K562 (cell line): ENCODE measurements around the gene CERS4. TPM values are rescaled to one million over a fixed set of nuclear protein-coding genes. Genes with fewer than 3 reads are reported as not detected.

Source experiments
- CSDE1 ChIP-seq, 2 experiments: fragments of 450-650 bp; IDR thresholded peaks; 2 replicates each; pipeline ENCODE4 v1.6.1; 2016; ENCODE audit warnings: mild to moderate bottlenecking in 1 of 2
- JUND ChIP-seq, 2 experiments: IDR thresholded peaks; 2 replicates in 1 of 2; 3 replicates in 1 of 2; pipeline ENCODE4 v1.6.1; 2011; ENCODE audit warnings: borderline replicate concordance in 2 of 2, low read depth in 2 of 2, low read length in 2 of 2, improper control_type of control experiment in 1 of 2, missing biosample characterization in 1 of 2, missing genetic modification characterization in 1 of 2, missing genetic modification reagents in 1 of 2
- KHSRP ChIP-seq: fragments of 450-650 bp; IDR thresholded peaks from 2 replicates; pipeline ENCODE4 v1.6.1; 2017
- MCM3 ChIP-seq: fragments of 450-650 bp; IDR thresholded peaks from 2 replicates; pipeline ENCODE4 v1.6.1; 2016
- NR4A1 ChIP-seq, 2 experiments: fragments of 250-450 bp in 1 of 2; fragments of 450-650 bp in 1 of 2; sonication (Bioruptor Pico) in 1 of 2; IDR thresholded peaks; 2 replicates each; pipeline versions ENCODE4 v1.4.0 to v1.6.1; 2016 to 2020; ENCODE audit warnings: mild to moderate bottlenecking in 2 of 2, missing compliant biosample characterization in 1 of 2, missing genetic modification characterization in 1 of 2, moderate library complexity in 1 of 2
- PREB ChIP-seq: sonication (generic); formaldehyde crosslinking; IDR thresholded peaks from 2 replicates; pipeline ENCODE4 v1.8.1; 2023; ENCODE audit warnings: mild to moderate bottlenecking, missing genetic modification reagents
- PRMT5 ChIP-seq: sonication (generic); formaldehyde crosslinking; IDR thresholded peaks from 2 replicates; pipeline ENCODE4 v1.5.0; 2020; ENCODE audit warnings: missing genetic modification reagents
- RBM34 ChIP-seq: fragments of 200-400 bp; formaldehyde crosslinking; IDR thresholded peaks from 2 replicates; pipeline ENCODE4 v1.6.1; 2018; ENCODE audit warnings: low read length, borderline replicate concordance; ENCODE audit not compliant: insufficient read depth
- TFAM ChIP-seq: fragments of 250-450 bp; sonication (Bioruptor Pico); conservative IDR thresholded peaks from 2 replicates; pipeline ENCODE4 v1.5.0; 2021; ENCODE audit warnings: mild to moderate bottlenecking, moderate library complexity
- XRCC4 ChIP-seq: IDR thresholded peaks from one replicate; pipeline ENCODE4 v1.6.1; 2011; ENCODE audit not compliant: insufficient read depth, insufficient read length; ENCODE audit errors: extremely low read depth
- ZBTB9 ChIP-seq: fragments of 450-650 bp; formaldehyde crosslinking; IDR thresholded peaks from 2 replicates; pipeline ENCODE4 v1.4.0; 2020; ENCODE audit warnings: mild to moderate bottlenecking, moderate library complexity
- ZNF146 ChIP-seq: IDR thresholded peaks from one replicate; pipeline ENCODE4 v1.6.1; 2018; ENCODE audit warnings: missing compliant biosample characterization; ENCODE audit not compliant: unreplicated experiment
- ZNF311 ChIP-seq: fragments of 250-450 bp; sonication (Bioruptor Pico); IDR thresholded peaks from 2 replicates; pipeline ENCODE4 v1.4.0; 2020; ENCODE audit warnings: mild to moderate bottlenecking, moderate library complexity
- ZNF551 ChIP-seq: fragments of 250-450 bp; sonication (Bioruptor Pico); IDR thresholded peaks from 2 replicates; pipeline ENCODE4 v1.5.0; 2021; ENCODE audit warnings: mild to moderate bottlenecking, moderate library complexity
- polyA plus RNA-seq, 8 experiments: library from polyadenylated mRNA; depleted of rRNA in 4 of 8; stranded (reverse) in 5 of 8; unstranded in 3 of 8; fragments of >200 nt; fragmentation: Nextera tagmentation in 2 of 8; fragmentation: Illumina TruSeq in 1 of 8; extraction: Ambion mirVana in 2 of 8; extraction: Trizol in 1 of 8; gene quantifications; 2 replicates each; pipeline versions ENCODE4 v1.2.1 to v1.2.3, GENCODE V29; 2011 to 2014; ENCODE audit warnings: inconsistent platforms in 1 of 8, missing spikeins in 1 of 8
- total RNA-seq, 7 experiments: library from RNA; depleted of rRNA in 6 of 7; stranded (reverse); fragments of >200 nt in 6 of 7; fragmentation: Illumina TruSeq in 2 of 7; extraction: Trizol in 2 of 7; gene quantifications; 2 replicates each; pipeline versions ENCODE4 v1.2.1 to v1.2.3, GENCODE V29; 2011 to 2021; ENCODE audit warnings: low replicate concordance in 1 of 7
- TF ChIP-seq, protein P1 (sequence below): fragments of 450-650 bp; IDR thresholded peaks from 2 replicates; pipeline ENCODE4 v1.6.1; 2017; ENCODE audit warnings: antibody characterized with exemption, mild to moderate bottlenecking
- TF ChIP-seq, protein P2 (sequence below), 2 experiments: fragments of 150-350 bp in 1 of 2; IDR thresholded peaks; 2 replicates each; pipeline ENCODE4 v1.6.1; 2012 to 2016; ENCODE audit warnings: low read depth in 2 of 2, low read length in 2 of 2, mild to moderate bottlenecking in 1 of 2, moderate library complexity in 1 of 2

The CERS4 gene
- total and polyA plus RNA-seq, 9 of the 15 experiments (the other 6 are each of a cell fraction or from before 2014, with no cell fraction given): 0.14 to 4.4 (median 2.9) TPM; not detected in 1

DNA sequence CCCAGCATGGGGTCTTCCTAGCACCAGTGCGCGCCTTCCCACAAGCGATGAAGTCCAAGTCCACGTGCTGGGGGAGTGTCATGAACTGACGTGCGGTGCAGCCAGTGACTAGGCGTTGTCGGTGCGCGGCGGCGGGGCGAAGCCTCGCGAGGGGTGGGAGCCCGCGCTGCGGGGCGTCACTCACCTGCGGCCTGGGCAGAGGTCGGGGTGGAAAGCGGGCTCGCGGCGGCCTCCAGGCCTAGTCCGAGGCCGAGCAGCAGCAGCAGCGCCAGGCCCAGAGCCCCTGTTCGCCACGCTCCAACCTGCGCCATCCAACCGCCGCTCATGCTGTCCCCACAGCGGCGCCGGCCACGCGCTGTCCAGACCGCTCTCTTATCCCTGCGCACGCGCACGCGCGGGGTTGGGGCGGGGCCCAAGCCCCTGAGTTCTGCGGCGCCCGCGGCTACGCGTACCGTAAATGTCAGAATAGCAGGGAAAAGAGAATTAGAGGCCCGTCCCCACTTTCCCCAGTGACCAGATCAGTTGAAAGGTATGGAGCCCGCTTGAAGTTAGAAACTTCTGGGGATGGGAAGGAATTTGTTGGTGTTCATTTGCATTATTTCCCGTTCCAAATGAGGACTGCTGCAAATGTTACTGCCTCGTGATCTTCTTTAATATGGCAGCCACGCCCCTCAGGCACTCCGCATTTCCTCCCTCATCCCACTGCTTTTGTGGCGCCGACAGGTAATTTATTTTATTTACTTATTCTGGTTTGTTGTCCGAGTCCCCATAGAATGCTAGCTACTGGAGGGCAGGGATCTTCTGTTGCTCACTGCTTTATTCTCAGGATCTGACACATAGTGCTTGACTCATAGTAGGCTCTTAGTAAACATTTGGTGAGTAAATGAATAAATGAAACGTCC, 99.0 kb downstream of the CERS4 start, which contains the start of gene CD320 (continued):
- TF ChIP-seq ZNF551 (no peak), MCM3 (no peak), ZNF146 (CRISPR knock-in tag) (no peak), PRMT5 (CRISPR knock-in tag) (no peak), PREB (CRISPR knock-in tag) (no peak), ZBTB9 (CRISPR knock-in tag) (peak; percentile 94), XRCC4 (no peak), KHSRP (no peak; the same call in 1 of the 2 replicates), JUND (IDR thresholded peaks at IDR 0.05; ENCODE audit: borderline replicate concordance, low read depth, low read length) (peak; percentile 28; the same call in 1 of the 2 replicates), JUND (tag; IDR thresholded peaks at IDR 0.05; ENCODE audit: borderline replicate concordance, low read depth, low read length) (peak; percentile 43; the same call in 1 of the 3 replicates), TFAM (CRISPR knock-in tag) (no peak), CSDE1 (IDR thresholded peaks at IDR 0.05) (no peak), NR4A1 (CRISPR knock-in tag; IDR thresholded peaks at IDR 0.05) (peak; percentile 49; the same call in 1 of the 2 replicates), NR4A1 (tag; IDR thresholded peaks at IDR 0.05) (peak; percentile 58; the same call in 1 of the 2 replicates), RBM34 (no peak), ZNF311 (no peak)
- TF ChIP-seq, protein P1, sequence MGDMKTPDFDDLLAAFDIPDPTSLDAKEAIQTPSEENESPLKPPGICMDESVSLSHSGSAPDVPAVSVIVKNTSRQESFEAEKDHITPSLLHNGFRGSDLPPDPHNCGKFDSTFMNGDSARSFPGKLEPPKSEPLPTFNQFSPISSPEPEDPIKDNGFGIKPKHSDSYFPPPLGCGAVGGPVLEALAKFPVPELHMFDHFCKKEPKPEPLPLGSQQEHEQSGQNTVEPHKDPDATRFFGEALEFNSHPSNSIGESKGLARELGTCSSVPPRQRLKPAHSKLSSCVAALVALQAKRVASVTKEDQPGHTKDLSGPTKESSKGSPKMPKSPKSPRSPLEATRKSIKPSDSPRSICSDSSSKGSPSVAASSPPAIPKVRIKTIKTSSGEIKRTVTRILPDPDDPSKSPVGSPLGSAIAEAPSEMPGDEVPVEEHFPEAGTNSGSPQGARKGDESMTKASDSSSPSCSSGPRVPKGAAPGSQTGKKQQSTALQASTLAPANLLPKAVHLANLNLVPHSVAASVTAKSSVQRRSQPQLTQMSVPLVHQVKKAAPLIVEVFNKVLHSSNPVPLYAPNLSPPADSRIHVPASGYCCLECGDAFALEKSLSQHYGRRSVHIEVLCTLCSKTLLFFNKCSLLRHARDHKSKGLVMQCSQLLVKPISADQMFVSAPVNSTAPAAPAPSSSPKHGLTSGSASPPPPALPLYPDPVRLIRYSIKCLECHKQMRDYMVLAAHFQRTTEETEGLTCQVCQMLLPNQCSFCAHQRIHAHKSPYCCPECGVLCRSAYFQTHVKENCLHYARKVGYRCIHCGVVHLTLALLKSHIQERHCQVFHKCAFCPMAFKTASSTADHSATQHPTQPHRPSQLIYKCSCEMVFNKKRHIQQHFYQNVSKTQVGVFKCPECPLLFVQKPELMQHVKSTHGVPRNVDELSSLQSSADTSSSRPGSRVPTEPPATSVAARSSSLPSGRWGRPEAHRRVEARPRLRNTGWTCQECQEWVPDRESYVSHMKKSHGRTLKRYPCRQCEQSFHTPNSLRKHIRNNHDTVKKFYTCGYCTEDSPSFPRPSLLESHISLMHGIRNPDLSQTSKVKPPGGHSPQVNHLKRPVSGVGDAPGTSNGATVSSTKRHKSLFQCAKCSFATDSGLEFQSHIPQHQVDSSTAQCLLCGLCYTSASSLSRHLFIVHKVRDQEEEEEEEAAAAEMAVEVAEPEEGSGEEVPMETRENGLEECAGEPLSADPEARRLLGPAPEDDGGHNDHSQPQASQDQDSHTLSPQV: peak; percentile 86
- TF ChIP-seq, protein P2, sequence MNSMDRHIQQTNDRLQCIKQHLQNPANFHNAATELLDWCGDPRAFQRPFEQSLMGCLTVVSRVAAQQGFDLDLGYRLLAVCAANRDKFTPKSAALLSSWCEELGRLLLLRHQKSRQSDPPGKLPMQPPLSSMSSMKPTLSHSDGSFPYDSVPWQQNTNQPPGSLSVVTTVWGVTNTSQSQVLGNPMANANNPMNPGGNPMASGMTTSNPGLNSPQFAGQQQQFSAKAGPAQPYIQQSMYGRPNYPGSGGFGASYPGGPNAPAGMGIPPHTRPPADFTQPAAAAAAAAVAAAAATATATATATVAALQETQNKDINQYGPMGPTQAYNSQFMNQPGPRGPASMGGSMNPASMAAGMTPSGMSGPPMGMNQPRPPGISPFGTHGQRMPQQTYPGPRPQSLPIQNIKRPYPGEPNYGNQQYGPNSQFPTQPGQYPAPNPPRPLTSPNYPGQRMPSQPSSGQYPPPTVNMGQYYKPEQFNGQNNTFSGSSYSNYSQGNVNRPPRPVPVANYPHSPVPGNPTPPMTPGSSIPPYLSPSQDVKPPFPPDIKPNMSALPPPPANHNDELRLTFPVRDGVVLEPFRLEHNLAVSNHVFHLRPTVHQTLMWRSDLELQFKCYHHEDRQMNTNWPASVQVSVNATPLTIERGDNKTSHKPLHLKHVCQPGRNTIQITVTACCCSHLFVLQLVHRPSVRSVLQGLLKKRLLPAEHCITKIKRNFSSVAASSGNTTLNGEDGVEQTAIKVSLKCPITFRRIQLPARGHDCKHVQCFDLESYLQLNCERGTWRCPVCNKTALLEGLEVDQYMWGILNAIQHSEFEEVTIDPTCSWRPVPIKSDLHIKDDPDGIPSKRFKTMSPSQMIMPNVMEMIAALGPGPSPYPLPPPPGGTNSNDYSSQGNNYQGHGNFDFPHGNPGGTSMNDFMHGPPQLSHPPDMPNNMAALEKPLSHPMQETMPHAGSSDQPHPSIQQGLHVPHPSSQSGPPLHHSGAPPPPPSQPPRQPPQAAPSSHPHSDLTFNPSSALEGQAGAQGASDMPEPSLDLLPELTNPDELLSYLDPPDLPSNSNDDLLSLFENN (IDR thresholded peaks at IDR 0.05; ENCODE audit: low read depth in 2 of 2, low read length in 2 of 2): no peak
